H9 (cell line): ENCODE data around the gene GAN. TPM values are rescaled to one million over a fixed set of nuclear protein-coding genes. Genes with fewer than 3 reads are reported as not detected.

ENCODE experiments used
- DNase-seq: peaks from one replicate; pipeline ENCODE4 v3.0.0-alpha.2; 2017
- H2AFZ ChIP-seq: one replicate; pipeline ENCODE4 v1.6.1; 2013; ENCODE audit warnings: mild to moderate bottlenecking, low read length, control low read depth, moderate library complexity
- H2AK5ac ChIP-seq: 2 replicates; pipeline ENCODE4 v1.6.1; 2013; ENCODE audit warnings: low read length, control low read depth, mixed read lengths; ENCODE audit not compliant: insufficient read length
- H2BK120ac ChIP-seq: one replicate; pipeline ENCODE4 v1.6.1; 2013; ENCODE audit warnings: low read depth, mild to moderate bottlenecking, low read length, control low read depth, inconsistent platforms; ENCODE audit not compliant: poor library complexity, severe bottlenecking
- H2BK12ac ChIP-seq: 2 replicates; pipeline ENCODE4 v1.6.1; 2013; ENCODE audit warnings: low read length, control low read depth, mixed read lengths, low read depth; ENCODE audit not compliant: insufficient read length
- H2BK15ac ChIP-seq: 2 replicates; pipeline ENCODE4 v1.6.1; 2013; ENCODE audit warnings: low read depth, low read length, control low read depth
- H2BK20ac ChIP-seq: one replicate; pipeline ENCODE4 v1.6.1; 2013; ENCODE audit warnings: low read depth, mild to moderate bottlenecking, low read length, control low read depth, inconsistent platforms; ENCODE audit not compliant: poor library complexity, severe bottlenecking
- H2BK5ac ChIP-seq: 2 replicates; pipeline ENCODE4 v1.6.1; 2013; ENCODE audit warnings: low read length, control low read depth, mixed read lengths; ENCODE audit not compliant: insufficient read length
- H3K14ac ChIP-seq: 2 replicates; pipeline ENCODE4 v1.6.1; 2013; ENCODE audit warnings: low read length, control low read depth; ENCODE audit not compliant: insufficient read depth
- H3K18ac ChIP-seq: 2 replicates; pipeline ENCODE4 v1.6.1; 2013; ENCODE audit warnings: low read depth, mild to moderate bottlenecking, mixed read lengths, low read length, control low read depth; ENCODE audit not compliant: insufficient read length
- H3K23ac ChIP-seq: 2 replicates; pipeline ENCODE4 v1.6.1; 2013; ENCODE audit warnings: low read length, control low read depth, mixed read lengths, low read depth; ENCODE audit not compliant: insufficient read length
- H3K23me2 ChIP-seq: 2 replicates; pipeline ENCODE4 v1.6.1; 2013; ENCODE audit warnings: low read depth, mild to moderate bottlenecking, mixed read lengths, low read length, control low read depth; ENCODE audit not compliant: insufficient read length, poor library complexity, severe bottlenecking
- H3K27ac ChIP-seq: 2 replicates; pipeline ENCODE4 v1.5.1; 2013; ENCODE audit warnings: low read length, control low read depth, mixed read lengths, low read depth; ENCODE audit not compliant: insufficient read length
- H3K27me3 ChIP-seq: 2 replicates; pipeline ENCODE4 v1.6.1; 2013; ENCODE audit warnings: low read length, control low read depth, inconsistent platforms; ENCODE audit not compliant: insufficient read depth
- H3K4ac ChIP-seq: 2 replicates; pipeline ENCODE4 v1.6.1; 2013; ENCODE audit warnings: low read depth, mild to moderate bottlenecking, control low read depth, inconsistent platforms, low read length, moderate library complexity
- H3K4me1 ChIP-seq: 2 replicates; pipeline ENCODE4 v1.6.1; 2013; ENCODE audit warnings: low read length, control low read depth, inconsistent platforms; ENCODE audit not compliant: insufficient read depth
- H3K4me2 ChIP-seq: 2 replicates; pipeline ENCODE4 v1.6.1; 2013; ENCODE audit warnings: low read length, control low read depth, mixed read lengths; ENCODE audit not compliant: insufficient read length, insufficient read depth
- H3K56ac ChIP-seq: 2 replicates; pipeline ENCODE4 v1.6.1; 2013; ENCODE audit warnings: low read depth, mild to moderate bottlenecking, mixed read lengths, low read length, control low read depth; ENCODE audit not compliant: insufficient read length
- H3K79me1 ChIP-seq: 2 replicates; pipeline ENCODE4 v1.6.1; 2013; ENCODE audit warnings: low read depth, mild to moderate bottlenecking, moderate library complexity, low read length, control low read depth, inconsistent platforms; ENCODE audit not compliant: insufficient read depth, poor library complexity, severe bottlenecking
- H3K79me2 ChIP-seq: 2 replicates; pipeline ENCODE4 v1.6.1; 2013; ENCODE audit warnings: low read length, control low read depth, inconsistent platforms; ENCODE audit not compliant: insufficient read depth
- H3K9ac ChIP-seq: 2 replicates; pipeline ENCODE4 v1.6.1; 2013; ENCODE audit warnings: low read length, control low read depth, mixed read lengths; ENCODE audit not compliant: insufficient read length; ENCODE audit errors: extremely low read depth
- H3K9me3 ChIP-seq: one replicate; pipeline ENCODE4 v1.6.1; 2013; ENCODE audit warnings: low read depth, low read length, inconsistent platforms; ENCODE audit not compliant: control insufficient read depth
- H3T11ph ChIP-seq: one replicate; pipeline ENCODE4 v1.6.1; 2013; ENCODE audit warnings: mild to moderate bottlenecking, low read length, control low read depth, inconsistent platforms
- H4K20me1 ChIP-seq: one replicate; pipeline ENCODE4 v1.6.1; 2013; ENCODE audit not compliant: control insufficient read depth, insufficient read length, insufficient read depth
- H4K5ac ChIP-seq: 2 replicates; pipeline ENCODE4 v1.6.1; 2013; ENCODE audit warnings: low read depth, mild to moderate bottlenecking, mixed read lengths, low read length, control low read depth; ENCODE audit not compliant: insufficient read length
- H4K8ac ChIP-seq: replicated peaks from 2 replicates; pipeline ENCODE4 v1.6.1; 2013; ENCODE audit warnings: low read length, control low read depth, mixed read lengths, low read depth; ENCODE audit not compliant: insufficient read length
- H4K91ac ChIP-seq: 2 replicates; pipeline ENCODE4 v1.6.1; 2013; ENCODE audit warnings: low read depth, mild to moderate bottlenecking, moderate library complexity, mixed read lengths, low read length, control low read depth; ENCODE audit not compliant: insufficient read length
- H3K27ac Mint-ChIP-seq, 3 experiments: 2 replicates in 2 of 3; 3 replicates in 1 of 3; pipeline ENCODE4 v1.8.0; 2020 to 2021; ENCODE audit warnings: mixed read lengths in 3 of 3, mild to moderate bottlenecking in 1 of 3, moderate library complexity in 1 of 3
- H3K27me3 Mint-ChIP-seq: 2 replicates; pipeline ENCODE4 v1.8.0; 2021; ENCODE audit warnings: low read depth, mild to moderate bottlenecking, moderate library complexity, mixed read lengths
- H3K36me3 Mint-ChIP-seq, 3 experiments: 2 replicates in 2 of 3; 3 replicates in 1 of 3; pipeline ENCODE4 v1.8.0; 2020 to 2021; ENCODE audit warnings: low read depth in 3 of 3, mixed read lengths in 3 of 3; ENCODE audit not compliant: insufficient read depth in 1 of 3
- H3K4me1 Mint-ChIP-seq, 2 experiments: 2 replicates each; pipeline ENCODE4 v1.8.0; 2020; ENCODE audit warnings: mixed read lengths in 2 of 2
- H3K4me3 Mint-ChIP-seq, 2 experiments: 2 replicates in 1 of 2; 3 replicates in 1 of 2; pipeline ENCODE4 v1.8.0; 2020 to 2021; ENCODE audit warnings: mild to moderate bottlenecking in 2 of 2, mixed read lengths in 2 of 2, moderate library complexity in 1 of 2
- H3K9me3 Mint-ChIP-seq, 2 experiments: 2 replicates in 1 of 2; 3 replicates in 1 of 2; pipeline ENCODE4 v1.8.0; 2020; ENCODE audit warnings: mild to moderate bottlenecking in 2 of 2, mixed read lengths in 2 of 2, moderate library complexity in 1 of 2
- CTCF ChIP-seq: fragments of 200-600 bp; sonication (generic); conservative IDR thresholded peaks from 3 replicates; pipeline ENCODE4 v1.8.0; 2021; ENCODE audit warnings: antibody characterized with exemption, mild to moderate bottlenecking
- WGBS: extraction: QIAGEN DNeasy Blood & Tissue Kit; methylation state at CpG from one replicate; pipeline ENCODE4 v1.1.7; 2013; ENCODE audit warnings: missing lambda C conversion rate, low lambda C conversion rate, mixed read lengths; ENCODE audit not compliant: insufficient read length; ENCODE audit errors: extremely low coverage; 5-methylcytosine and 5-hydroxymethylcytosine counted together
- total RNA-seq: library from RNA; stranded (reverse); gene quantifications from 2 replicates; pipeline ENCODE4 v1.2.1, GENCODE V29; 2021

Gene GAN
- total RNA-seq, 1 experiment from 2014 or later, result 20.9 TPM

- H3T11ph ChIP-seq, result no peak overlapping the region
- H3K4me1 ChIP-seq, result no peaks in the 10 kb centered on the region
- H2BK5ac ChIP-seq, result no peak overlapping the region
- H3K79me1 ChIP-seq, result no peaks in the 10 kb centered on the region
- no peaks in the 10 kb centered on the region for H3K27me3 ChIP-seq
- H4K8ac ChIP-seq, result no peak overlapping the region
- H3K79me2 ChIP-seq, result no peaks in the 10 kb centered on the region
- H3K27ac ChIP-seq, result no peak overlapping the region
- H2BK20ac ChIP-seq, result no peak overlapping the region
- no peaks in the 10 kb centered on the region for H3K23me2 ChIP-seq
- no peak overlapping the region for H3K18ac ChIP-seq
- no peak overlapping the region for H3K14ac ChIP-seq
- H4K91ac ChIP-seq, result no peak overlapping the region
- Mint-ChIP-seq H3K4me1 (no peaks in the 10 kb centered on the region), H3K27ac (peak overlapping the region in 1 of 3 experiments; percentile 51; a peak in 2 of 7 replicates), H3K36me3 (peaks cover 22 to 76% (median 52%) of the 10 kb centered on the region in 3 experiments), H3K27me3 (no peaks in the 10 kb centered on the region), H3K9me3 (no peaks in the 10 kb centered on the region), H3K4me3 (no peak overlapping the region)
- H2AFZ ChIP-seq, result no peak overlapping the region
- no peak overlapping the region for H3K4ac ChIP-seq
- H3K9ac ChIP-seq, result no peak overlapping the region
- TF ChIP-seq CTCF, result no peak
- no peaks in the 10 kb centered on the region for H4K20me1 ChIP-seq
- no peak overlapping the region for H2AK5ac ChIP-seq
- no peak overlapping the region for H3K4me2 ChIP-seq
- H2BK120ac ChIP-seq, result no peak overlapping the region
- no peak overlapping the region for H3K56ac ChIP-seq
- DNase-seq, result no peak
- no peak overlapping the region for H3K23ac ChIP-seq
- no peak overlapping the region for H4K5ac ChIP-seq
- H2BK12ac ChIP-seq, result no peak overlapping the region
- no peak overlapping the region for H2BK15ac ChIP-seq
- no peaks in the 10 kb centered on the region for H3K9me3 ChIP-seq
- WGBS, result no CpG with 5 or more reads among the region's 3 CpGs
Measured at GRCh38 chr16:81365731-81366130, 51.0 kb downstream of the GAN start.
